A204.1 (cell line): ENCODE measurements around the gene LYL1.

Source experiments
- FAIRE-seq: peaks from 2 replicates; lab custom pipeline; 2012; peaks lifted over from hg19 to GRCh38; lab: Jason Lieb, UNC

Gene LYL1

DNA sequence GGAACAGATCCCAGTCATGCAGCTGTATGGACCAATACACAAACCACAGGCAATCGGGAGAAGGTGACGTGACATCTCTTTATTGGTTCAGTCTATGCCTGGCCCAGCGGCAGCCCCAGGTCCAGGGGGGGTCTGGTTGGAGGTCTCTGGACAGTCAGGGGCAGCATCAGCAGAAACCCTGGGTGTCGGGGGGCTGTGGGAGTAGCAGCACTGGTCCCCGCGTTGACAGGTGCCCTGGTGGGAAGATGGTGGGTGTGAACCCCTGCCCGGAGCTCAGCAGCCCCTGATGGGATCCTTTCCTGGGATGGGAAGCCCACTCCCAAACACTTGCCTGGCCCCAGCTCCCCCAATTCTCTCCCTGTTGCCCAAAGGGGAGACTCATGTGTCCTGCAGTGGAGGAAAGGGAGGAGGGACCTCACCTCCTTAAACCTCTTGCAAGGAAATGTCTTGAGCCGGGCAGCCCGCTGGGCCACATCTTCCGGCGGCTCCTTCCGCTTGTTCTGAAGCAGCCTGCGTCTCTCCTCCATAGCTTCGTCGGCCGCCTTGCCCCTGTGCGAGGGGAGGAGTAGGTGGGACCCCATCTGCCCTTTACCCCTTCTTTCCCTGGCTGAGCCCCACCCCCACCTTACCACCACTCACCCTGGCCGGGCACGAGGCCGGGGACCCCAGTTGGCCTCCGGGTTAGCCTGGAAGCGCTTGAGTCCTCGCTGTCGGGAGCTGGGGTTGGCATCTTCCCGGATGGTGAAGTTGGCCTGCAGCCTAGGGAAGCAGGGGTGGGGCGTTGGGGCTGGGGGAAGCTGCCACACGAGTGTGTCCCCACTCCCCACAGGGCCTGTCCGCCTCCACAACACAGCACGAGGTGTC, 2.4 kb upstream of the LYL1 start:
- FAIRE-seq: no peak

DNA sequence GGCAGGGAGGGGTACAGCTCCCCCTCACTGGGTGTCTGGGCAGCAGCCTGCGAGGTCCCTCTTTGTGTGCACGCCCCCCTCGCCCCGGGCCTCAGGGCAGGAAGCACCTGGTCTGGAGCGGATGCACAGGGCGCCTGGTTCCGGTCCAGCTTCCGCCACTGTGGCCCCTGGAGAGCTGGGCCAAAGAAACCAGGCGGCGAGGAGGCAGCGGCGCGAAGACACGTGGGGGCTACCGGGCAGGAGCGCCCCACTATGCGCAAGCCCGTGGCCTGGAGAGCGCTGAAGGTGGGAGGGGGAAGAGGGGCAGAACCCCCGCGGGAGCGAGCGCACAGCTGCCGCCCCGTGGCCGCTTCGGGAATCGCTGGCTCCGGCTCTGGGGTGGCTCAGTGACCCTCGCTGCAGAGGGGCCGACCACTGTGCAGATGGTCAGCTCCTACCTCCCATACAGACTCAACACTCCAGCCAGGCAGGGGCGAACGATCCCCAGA, 1.7 kb upstream of the LYL1 start:
- FAIRE-seq: no peak

DNA sequence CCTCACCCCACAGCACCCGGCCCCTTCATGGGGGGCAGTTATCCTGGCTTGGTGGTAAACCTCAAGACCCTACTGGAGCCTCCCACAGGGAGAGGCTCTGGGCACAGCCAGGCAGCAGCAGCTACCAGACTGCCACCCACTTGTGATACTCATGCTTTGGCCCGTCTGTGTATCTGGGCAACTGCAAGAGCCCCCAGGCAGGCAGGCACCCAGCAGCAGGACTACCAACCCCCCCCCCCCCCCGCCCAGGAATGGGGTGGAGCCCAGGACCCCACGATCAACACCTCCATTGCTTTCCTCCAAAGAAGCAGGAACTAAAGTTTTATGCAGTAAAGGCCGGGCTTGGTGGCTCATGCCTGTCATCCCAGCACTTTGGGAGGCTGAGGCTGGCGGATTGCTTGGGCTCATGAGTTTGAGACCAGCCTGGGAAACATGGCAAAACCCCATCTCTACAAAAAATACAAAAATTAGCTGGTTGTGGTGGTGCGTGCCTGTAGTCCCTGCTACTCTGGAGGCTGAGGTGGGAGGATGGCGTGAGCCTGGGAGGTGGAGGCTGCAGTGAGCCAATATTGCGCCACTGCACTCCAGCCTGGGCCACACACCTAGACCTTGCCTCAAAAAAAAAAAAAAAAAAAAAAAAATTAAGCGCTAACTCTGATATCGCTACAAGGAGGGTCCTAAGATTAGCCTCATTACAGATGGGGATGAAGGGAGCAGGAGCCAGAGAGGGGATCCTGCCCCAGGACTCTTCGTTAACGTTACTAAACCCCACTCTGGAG, 1.1 kb upstream of the LYL1 start:
- FAIRE-seq: no peak

DNA sequence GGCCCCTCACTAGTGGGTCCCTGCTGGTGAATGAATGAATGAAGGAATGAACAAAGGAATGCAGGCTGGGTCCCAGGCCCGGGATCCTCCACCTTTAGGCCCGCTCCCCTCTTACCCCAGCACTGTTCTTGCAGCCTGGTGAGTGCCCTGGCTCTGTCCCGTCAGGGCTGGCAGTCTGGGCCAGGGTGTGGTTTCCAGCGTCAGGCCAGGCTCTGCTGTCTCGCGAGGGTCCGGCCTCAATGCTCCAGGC, 317 bp downstream of the LYL1 start:
- no peak for FAIRE-seq

DNA sequence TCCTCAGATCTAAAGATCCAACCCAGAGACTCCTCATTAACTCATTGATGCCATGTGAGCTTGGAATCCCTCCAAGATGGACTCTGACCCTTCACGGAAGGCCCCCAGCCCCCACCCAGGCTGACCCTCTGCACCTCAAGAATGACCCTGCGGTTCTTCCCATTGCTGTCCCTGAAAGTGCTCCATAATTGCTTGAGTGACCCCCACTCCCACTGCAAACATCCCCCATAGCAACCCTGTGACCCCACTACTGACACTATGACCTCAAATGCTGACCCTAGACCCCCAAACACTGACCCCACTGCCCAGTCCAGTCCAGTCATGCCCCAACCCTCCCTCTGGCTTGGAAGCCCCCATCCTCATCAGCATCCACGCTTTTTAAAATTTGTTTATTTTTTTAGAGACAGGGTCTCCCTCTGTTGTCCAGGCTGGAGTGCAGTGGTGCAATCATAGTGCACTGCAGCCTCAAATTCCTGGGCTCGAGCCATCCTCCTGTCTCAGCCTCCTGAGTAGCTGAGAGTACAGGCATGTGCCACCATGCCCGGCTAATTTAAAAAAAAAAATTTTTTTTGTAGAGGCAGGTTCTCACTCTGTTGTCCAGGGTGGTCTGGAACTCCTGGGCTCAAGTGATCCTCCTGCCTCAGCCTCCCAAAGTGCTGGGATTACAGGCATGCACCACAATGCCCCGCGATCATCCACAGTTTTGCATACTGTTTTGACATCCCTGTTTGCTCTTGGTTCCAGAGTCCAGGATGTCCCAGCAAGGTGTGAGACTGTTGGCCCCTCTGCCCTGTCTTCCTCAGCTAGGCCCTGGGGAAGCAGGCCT, 855 bp downstream of the LYL1 start:
- FAIRE-seq: no peak

DNA sequence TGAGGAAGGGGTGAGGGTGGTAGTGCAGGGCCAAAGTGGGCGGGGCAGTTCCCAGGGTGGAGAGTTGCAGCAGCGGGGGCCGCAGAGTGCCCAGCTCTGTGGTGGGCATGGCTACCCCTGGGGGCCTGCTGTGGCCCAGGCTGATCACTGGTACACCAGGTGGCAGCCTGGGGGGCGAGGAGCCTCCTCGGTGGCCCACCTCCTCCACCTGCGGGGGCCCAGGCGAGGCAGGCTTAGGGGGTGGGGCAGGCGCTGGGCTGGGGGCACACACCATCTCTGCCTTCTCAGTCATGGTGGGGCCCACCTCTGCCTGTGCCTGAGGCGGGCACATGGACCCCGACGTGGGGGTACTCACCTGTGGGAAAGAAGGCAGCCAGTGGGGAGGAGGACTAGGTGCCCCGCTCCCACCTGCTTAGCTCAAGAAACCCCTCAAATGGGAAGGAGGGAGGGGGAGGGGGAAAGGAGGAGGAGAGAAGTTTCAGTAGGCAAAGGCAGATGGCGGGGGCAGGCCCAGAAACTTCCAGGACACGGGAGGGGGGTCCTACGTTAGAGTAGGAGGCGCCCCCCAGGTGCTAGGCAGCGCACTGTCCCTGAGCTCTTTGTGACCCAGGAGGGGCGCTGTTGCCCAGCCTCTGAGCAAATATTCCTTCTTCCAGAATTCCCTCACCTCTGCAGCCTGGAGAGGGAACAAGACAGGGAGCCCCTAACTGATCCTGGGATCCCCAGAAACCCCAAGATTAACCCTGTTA, 1.6 kb downstream of the LYL1 start:
- FAIRE-seq: no peak

DNA sequence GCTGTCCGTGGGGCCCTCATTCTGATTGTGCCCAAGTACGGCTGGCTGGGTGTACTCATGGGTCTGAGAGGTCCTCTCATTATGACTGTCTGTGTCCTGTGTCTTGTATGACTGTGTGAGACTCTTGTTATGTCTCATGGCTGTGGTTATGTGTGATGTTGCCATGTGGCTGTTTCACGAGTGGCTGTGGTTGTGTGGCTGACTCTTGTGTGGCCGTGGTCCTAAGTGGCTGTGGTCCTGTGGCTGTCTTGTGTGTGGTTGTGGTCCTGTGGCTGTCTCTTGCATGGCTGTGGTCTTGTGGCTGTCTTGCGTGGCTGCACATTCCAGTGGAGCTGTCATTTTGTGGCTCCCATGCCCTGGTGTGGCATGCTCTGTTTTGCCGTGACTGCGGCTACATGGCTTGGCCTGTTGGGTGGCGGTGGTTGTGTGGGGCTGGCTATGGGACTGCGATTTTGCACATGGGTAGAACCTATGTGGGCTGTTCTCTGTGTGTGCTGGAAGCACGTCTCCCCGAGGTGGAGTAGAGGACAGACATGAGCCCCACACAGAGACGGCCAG, 2.5 kb downstream of the LYL1 start:
- no peak for FAIRE-seq

DNA sequence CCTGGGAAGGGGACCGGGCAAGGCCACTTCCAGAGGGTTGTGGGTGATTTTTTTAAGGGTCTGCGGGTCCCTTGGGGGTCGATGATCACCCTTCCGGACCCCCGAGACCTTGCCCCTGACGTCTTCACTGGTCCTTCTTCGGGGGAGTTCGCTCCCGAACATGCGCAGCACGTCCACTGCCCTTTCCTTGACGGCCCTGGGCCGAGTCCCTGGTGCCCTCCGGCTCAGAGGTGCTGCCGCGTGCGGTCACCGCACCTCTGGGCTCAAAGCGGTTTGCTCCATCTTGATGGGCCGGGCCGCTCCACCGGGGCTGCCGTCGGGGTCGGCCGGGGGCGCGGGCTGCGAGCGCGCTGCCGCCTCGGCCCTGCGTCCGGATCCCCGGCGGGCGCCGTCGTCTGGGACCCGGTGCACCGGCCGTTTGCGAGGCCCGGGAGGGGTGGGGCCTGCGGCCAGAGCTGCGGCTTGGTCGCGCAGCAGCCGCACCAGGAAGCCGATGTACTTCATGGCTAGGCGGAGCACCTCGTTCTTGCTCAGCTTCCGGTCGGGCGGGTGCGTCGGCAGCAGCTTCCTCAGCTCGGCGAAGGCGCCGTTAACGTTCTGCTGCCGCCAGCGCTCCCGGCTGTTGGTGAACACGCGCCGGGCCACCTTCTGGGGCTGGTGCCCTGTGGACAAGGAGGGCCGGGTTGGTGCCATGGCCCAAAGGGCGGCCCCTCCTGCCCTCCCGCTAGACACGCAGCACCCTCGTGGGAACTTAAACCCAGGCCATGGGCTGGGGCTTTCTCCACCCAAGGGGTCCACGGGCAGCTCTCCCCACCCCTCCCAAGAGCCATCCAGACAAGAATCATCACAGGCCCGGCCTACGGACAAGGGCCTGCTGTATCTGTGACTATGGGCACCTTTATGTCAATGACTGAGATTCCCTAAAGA, 3.3 kb downstream of the LYL1 start:
- FAIRE-seq: no peak

DNA sequence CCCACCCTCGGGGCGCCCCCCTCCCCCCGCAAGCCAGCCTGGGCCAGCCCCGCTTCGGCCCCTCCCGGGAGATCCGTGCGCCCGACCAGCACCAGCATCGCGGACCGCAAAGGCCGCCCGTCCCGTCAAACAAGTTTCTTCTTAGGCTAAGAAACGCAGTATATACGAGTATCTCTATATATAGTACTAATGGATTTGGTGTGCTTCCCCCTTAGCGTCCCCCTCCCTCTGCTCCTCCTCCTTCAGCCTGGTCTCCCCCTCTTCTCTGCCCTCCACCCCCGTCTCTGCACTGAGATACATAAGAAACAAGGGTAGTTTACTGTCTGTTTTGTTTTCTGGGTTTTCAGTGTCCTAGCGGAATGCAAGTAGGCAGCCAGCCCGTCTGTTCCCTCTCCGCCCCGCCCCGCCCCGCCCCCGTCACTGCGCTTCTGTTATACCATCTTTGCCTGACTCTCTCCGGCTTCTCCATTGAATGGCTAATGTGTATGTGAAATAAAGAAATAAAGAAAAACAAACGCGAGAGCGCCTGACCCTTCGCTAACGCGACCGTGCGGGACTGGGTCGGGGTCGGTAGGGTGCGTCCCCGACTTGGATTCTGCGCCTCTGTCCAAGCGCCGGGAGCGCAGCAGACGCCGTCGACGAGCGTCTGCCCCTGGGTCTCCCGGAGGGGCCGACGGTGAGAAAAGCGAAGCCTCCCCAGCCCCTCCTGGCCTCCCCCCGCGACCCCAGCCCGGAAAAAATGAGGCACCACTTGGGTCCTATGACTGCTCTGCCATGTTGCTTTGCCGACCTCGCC, 4.2 kb downstream of the LYL1 start:
- FAIRE-seq: no peak

DNA sequence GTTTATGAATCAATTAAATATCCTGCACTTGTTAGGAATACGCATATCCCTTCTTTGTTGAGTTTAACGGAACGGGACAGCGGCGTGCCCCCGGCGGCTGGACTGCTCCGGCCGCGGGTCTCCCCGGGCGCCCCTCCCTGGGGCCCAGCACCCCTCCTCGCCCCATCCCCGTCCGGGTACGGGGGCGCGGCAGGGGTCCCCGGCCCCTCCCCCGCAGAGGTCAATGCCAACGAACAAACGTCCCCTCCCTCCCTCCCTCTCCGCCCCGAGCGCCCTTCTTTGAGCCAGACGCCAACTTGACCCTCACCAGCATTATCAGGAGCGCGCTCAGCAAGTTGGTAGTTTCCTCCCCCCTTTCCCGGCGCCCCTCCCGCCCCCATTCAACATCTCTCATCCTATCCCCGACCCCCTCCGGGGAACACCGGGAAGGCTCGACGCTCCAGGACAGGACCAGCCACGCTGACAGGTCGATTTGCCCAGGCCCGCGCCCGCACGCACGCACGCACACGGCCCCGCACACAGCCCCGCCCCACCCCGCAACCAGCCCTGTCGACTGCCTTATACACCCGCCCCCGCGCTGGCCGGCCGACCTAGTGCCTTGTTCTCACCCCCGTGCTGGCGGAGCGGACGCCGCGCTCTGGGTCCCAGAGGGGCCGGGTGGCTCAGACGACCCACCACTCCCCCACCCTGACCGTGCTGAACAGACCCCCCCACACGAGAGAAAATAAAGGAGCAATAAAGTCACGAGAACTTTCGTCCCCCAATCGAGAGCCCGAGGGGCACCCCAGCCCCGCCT, 5.0 kb downstream of the LYL1 start:
- no peak for FAIRE-seq

DNA sequence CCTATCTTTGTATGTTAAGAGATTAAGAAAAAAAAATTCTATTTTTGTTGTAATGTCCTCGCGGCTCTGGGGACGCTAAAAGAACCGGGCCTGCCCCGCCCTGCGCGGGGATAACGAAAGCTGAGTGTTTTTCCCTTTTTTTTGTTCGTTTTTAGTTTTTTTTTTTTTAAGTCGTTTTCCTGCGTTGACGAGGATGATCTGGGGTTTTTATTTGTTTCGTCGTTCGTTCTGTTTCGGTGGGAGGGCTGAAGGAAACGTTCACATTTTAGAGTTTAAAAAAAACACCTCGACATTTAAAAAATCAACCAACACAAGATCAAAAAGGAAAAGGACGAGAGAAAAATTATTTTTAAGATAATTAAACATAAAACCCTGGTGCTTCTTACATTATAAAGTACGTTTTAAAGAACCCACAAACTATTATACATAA, 5.6 kb downstream of the LYL1 start:
- FAIRE-seq: no peak

DNA sequence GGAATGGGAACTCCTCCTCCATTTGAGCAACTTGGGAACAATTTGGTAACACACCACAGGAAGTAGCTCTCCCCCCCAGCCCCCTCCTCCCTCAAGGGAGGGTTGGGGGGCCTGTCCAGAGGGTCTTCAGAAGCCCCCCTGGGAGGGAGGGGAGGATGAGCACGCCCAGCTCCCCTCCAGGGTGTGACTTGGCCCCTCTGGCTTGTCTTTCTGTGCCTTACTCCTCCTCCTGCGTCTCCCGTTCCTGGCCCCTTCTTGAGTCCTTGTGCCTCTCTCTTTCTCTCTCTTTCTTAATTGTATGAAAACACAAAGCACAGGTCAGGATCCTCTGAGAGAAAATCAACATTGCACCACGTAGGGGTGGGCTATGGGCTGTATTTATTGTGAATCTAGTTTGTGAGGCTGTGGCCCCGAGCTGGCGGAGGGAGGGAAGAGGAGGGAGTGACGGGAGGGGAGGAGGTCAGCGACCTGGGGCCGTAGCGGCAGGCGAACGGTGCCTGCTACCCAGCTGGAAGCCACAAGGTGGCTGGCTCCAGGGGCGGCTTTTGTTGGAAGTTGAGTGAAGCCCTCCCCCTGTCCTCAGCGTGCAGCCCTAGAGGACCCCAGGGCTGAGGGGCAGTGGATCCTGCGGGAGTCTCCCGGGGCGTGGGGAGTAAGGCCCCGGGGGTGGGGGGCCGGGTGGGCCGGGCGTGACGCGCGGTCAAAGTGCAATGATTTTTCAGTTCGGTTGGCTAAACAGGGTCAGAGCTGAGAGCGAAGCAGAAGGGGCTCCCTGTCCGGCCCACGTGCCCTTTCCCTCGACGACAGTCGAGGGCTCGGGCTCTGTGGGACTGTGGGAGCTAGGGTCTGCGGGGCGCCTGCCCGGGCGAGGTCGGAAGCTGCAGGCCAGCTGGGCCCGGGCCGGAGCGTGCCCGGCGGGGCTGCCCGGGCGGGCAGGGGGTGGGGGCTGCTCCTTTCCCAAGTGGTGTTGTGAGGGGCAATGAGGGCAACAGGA, 6.4 kb downstream of the LYL1 start:
- FAIRE-seq: no peak

DNA sequence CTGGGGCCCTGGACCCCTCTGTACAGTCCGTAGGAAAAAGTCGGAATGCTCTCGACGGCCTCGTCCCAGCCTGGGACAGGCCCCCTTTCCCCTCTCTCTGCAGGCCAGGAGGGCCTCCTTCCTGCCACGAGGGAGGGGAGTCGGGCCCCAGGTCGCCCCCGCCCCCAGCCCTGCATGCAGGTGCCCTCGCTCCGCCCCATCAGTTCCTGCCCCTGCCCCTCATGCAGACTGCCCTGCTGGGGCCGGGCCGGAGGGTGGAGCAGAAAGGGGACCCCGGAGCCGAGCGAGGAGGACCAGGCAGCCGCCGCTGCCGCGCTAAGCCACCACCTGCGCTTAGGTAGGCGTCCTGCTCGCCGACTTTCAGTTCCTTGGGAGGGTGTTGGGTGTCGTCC, 7.3 kb downstream of the LYL1 start:
- FAIRE-seq: no peak

DNA sequence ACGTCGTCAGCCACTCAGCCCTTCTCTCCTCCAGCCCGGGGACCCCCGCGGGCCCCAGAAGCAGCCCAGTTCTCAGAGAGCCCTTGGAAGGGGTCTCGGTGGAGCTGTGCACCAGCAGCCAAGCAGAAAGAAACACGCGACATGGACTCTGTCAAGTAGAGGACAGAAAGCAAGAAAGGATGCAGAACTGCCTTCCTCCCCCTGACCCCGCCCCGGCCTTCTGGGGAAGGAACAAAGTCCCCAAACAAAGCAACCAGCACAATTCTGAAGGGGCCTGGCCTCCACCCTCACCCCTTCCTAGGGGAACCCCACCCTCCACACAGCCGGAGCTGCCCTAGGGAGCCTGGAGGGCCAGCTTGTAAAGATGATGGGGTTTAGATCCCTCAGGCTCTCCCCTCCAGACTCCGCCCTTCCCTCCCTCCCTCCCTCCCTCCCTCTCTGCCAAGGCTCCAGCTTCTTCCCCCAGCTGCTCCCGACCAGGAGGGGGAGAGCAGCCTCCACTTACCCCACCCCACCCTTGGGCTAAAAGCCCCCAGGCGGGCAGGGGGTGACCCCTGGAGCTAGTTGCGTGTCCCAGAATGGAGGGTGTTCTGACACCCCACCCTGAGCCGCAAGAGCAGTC, 7.8 kb downstream of the LYL1 start:
- FAIRE-seq: no peak

DNA sequence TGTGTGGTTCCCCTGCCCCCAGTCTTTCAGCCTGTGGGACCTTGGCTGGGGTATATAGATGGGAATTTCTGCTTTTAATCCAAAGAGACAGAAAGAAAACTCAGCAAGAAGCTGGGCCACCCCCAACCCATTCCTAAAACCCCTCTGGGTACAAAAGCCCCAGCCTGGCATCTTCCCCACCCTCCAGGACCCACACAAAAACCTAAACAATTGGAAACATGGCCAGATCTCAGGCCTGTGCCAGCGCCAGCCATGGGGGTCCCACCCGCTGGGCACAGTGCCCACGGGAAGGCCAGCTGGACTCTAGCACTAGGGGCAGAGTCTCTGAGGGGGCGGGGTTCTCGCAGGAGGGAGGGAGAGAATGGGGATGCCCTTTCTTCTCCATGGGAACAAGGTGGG, 8.6 kb downstream of the LYL1 start:
- no peak for FAIRE-seq

DNA sequence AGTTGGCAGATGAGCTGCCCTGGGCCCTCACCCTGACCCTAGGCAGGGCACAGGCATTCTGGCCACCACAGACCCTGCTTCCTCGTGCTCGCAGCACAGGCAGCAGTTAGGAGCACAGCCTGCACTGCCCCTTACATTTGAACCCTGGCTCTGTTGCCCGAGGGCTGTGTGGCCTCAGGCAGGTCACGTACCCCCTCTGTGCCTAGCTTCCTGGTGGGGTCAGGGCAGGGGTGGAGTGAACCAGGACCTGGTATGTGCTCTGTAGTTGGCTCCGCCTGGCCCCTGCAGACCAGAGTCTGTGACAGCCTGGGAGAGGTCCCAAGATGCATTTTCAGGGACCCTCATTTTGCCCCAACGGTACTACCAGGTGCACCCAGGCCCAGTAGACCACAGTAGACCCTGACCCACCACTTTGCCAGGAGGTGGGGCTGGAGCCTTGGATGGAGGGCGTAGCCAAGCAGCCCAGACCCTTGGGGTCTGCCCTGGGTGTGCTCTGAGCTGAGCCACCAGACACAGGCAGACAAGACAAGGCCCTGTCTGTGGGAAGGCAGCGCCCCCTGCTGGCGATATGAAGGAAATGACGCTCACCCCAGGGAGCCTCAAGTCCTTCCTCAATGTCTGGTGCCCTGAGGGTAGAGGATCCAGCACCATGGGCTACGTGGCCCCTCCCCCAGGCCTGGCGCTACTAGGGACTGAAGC, 9.1 kb downstream of the LYL1 start:
- no peak for FAIRE-seq
